Endothelial cell of umbilical vein (primary cell): Measurements from ENCODE around the gene TRIM13. TPM values are rescaled to one million over a fixed set of nuclear protein-coding genes. Genes with fewer than 3 reads are reported as not detected.

Experiments
- BruUV-seq: library from RNA; stranded (reverse); fragments of 400-500 nt; replicated peaks from 2 replicates; lab custom pipeline; 2021; lab: Mats Ljungman, UMichigan
- CTCF ChIA-PET: fragments of 300-600, 350-600 bp; sonication (Branson Sonifier 250); formaldehyde crosslinking; loops from one replicate; lab custom pipeline; 2021; ENCODE audit warnings: antibody characterized with exemption, inconsistent platforms; lab: Charles Lee
- POLR2A ChIA-PET: fragments of 300-600, 350-600 bp; sonication (Branson Sonifier 250); formaldehyde crosslinking; loops from one replicate; lab custom pipeline; 2021; ENCODE audit warnings: antibody characterized with exemption, inconsistent platforms; lab: Charles Lee
- DNase-seq: peaks from one replicate; pipeline ENCODE4 v3.0.0-alpha.2; 2011; ENCODE audit warnings: low read depth, low spot score
- FAIRE-seq: peaks from 2 replicates; lab custom pipeline; 2011; peaks lifted over from hg19 to GRCh38; lab: Jason Lieb, UNC
- H2AFZ ChIP-seq: 2 replicates; pipeline ENCODE4 v1.6.0; 2012; ENCODE audit warnings: low read depth, low read length, control low read depth, inconsistent platforms
- H3K27ac ChIP-seq: 2 replicates; pipeline ENCODE4 v1.5.1; 2011; ENCODE audit warnings: low read depth, mild to moderate bottlenecking, control low read depth, low read length, moderate library complexity; ENCODE audit not compliant: insufficient read depth
- H3K27me3 ChIP-seq, 2 experiments: 2 replicates each; pipeline versions ENCODE4 v1.6.0 to v1.6.1; 2011; ENCODE audit warnings: low read length in 2 of 2, mixed read lengths in 1 of 2; ENCODE audit not compliant: control insufficient read depth in 2 of 2, insufficient read depth in 2 of 2
- H3K36me3 ChIP-seq, 2 experiments: 2 replicates in 1 of 2; 3 replicates in 1 of 2; pipeline ENCODE4 v1.5.1; 2011; ENCODE audit warnings: low read length in 2 of 2, mild to moderate bottlenecking in 1 of 2, moderate library complexity in 1 of 2; ENCODE audit not compliant: control insufficient read depth in 2 of 2, insufficient read depth in 2 of 2; ENCODE audit errors: extremely low read depth in 1 of 2
- H3K4me1 ChIP-seq: 3 replicates; pipeline ENCODE4 v1.5.1; 2011; ENCODE audit warnings: mild to moderate bottlenecking, low read length; ENCODE audit not compliant: control insufficient read depth, insufficient read depth; ENCODE audit errors: extremely low read depth
- H3K4me2 ChIP-seq: 2 replicates; pipeline ENCODE4 v1.6.1; 2011; ENCODE audit warnings: low read length, control low read depth, mixed read lengths; ENCODE audit not compliant: insufficient read depth
- H3K4me3 ChIP-seq, 3 experiments: fragments of 200-600 bp in 1 of 3; sonication (generic), shearing (Covaris generic) in 1 of 3; replicated peaks in 1 of 3; 2 replicates each; pipeline ENCODE4 v1.5.1; 2011 to 2016; ENCODE audit warnings: control low read depth in 3 of 3, low read length in 3 of 3, mild to moderate bottlenecking in 2 of 3, inconsistent platforms in 1 of 3, low read depth in 1 of 3, moderate library complexity in 1 of 3; ENCODE audit not compliant: insufficient read depth in 1 of 3
- H3K79me2 ChIP-seq: 2 replicates; pipeline ENCODE4 v1.6.0; 2012; ENCODE audit warnings: low read length, inconsistent platforms; ENCODE audit not compliant: control insufficient read depth, insufficient read depth
- H3K9ac ChIP-seq: replicated peaks from 2 replicates; pipeline ENCODE3; 2011; ENCODE audit warnings: low read length, control low read depth; ENCODE audit not compliant: insufficient read depth; ENCODE audit errors: extremely low read depth
- H3K9me1 ChIP-seq: replicated peaks from 3 replicates; pipeline ENCODE4 v1.6.0; 2011; ENCODE audit warnings: mild to moderate bottlenecking, low read length; ENCODE audit not compliant: control insufficient read depth, insufficient read depth; ENCODE audit errors: extremely low read depth
- H3K9me3 ChIP-seq: replicated peaks from 2 replicates; pipeline ENCODE4 v1.5.1; 2012; ENCODE audit warnings: low read length, inconsistent platforms; ENCODE audit not compliant: control insufficient read depth, insufficient read depth
- H4K20me1 ChIP-seq: replicated peaks from 2 replicates; pipeline ENCODE3; 2011; ENCODE audit warnings: mild to moderate bottlenecking, low read length; ENCODE audit not compliant: control insufficient read depth, insufficient read depth; ENCODE audit errors: extremely low read depth
- EZH2 ChIP-seq: IDR thresholded peaks from 2 replicates; pipeline ENCODE4 v1.6.1; 2012; ENCODE audit warnings: borderline replicate concordance, low read depth, mild to moderate bottlenecking, moderate library complexity, low read length, inconsistent platforms; ENCODE audit not compliant: severe bottlenecking
- FOS ChIP-seq: IDR thresholded peaks from 2 replicates; pipeline ENCODE4 v1.6.1; 2011; ENCODE audit warnings: mild to moderate bottlenecking, low read length, moderate library complexity, borderline replicate concordance; ENCODE audit not compliant: insufficient read depth
- GATA2 ChIP-seq: IDR thresholded peaks from 2 replicates; pipeline ENCODE4 v1.7.0; 2011; ENCODE audit warnings: low read depth, mild to moderate bottlenecking, moderate library complexity, mixed read lengths, low read length; ENCODE audit not compliant: insufficient read length, insufficient read depth
- JUN ChIP-seq: IDR thresholded peaks from 2 replicates; pipeline ENCODE4 v1.6.1; 2011; ENCODE audit warnings: borderline replicate concordance, low read depth; ENCODE audit not compliant: insufficient read length, insufficient read depth
- MAX ChIP-seq: IDR thresholded peaks from 2 replicates; pipeline ENCODE4 v1.6.1; 2011; ENCODE audit not compliant: insufficient read depth, insufficient read length
- MYC ChIP-seq: IDR thresholded peaks from one replicate; pipeline ENCODE4 v1.6.1; 2011; ENCODE audit warnings: mild to moderate bottlenecking, low read depth, low read length
- POLR2A ChIP-seq: IDR thresholded peaks from 2 replicates; pipeline ENCODE4 v1.6.1; 2012; ENCODE audit warnings: low read depth, mild to moderate bottlenecking, control low read depth, low read length
- POLR2AphosphoS5 ChIP-seq: IDR thresholded peaks from 2 replicates; pipeline ENCODE4 v1.6.1; 2012; ENCODE audit warnings: low read depth, mild to moderate bottlenecking, control low read depth, low read length, moderate library complexity; ENCODE audit not compliant: insufficient read depth
- dilution Hi-C: fragments of 300-500 bp; cut with MboI; formaldehyde crosslinking; loops from one replicate; pipeline ENCODE4 v1.15.0; 2019; ENCODE audit warnings: low sequenced_read_pairs; ENCODE audit not compliant: extremely low pct_ligation_motif_present
- intact Hi-C: fragments of 100-400 bp; cut with micrococcal nuclease; formaldehyde crosslinking; loops from one replicate; pipeline ENCODE4 v1.10.0; 2022
- polyA plus RNA-seq, 4 experiments: library from polyadenylated mRNA; depleted of rRNA in 3 of 4; stranded (reverse) in 3 of 4; unstranded in 1 of 4; fragments of >200 nt; gene quantifications; 2 replicates each; pipeline versions ENCODE4 v1.2.1 to v1.2.3, GENCODE V29; 2011 to 2012; ENCODE audit warnings: missing spikeins in 1 of 4
- total RNA-seq: library from RNA; stranded (reverse); gene quantifications from 2 replicates; pipeline ENCODE4 v1.2.3, GENCODE V29; 2021
- TF ChIP-seq, protein P1 (sequence below), 2 donors: IDR thresholded peaks; 1 replicate in 1 of 2; 2 replicates in 1 of 2; pipeline ENCODE4 v1.5.1; 2011; ENCODE audit warnings: low read length in 2 of 2, mild to moderate bottlenecking in 2 of 2, moderate library complexity in 2 of 2, control low read depth in 1 of 2, inconsistent platforms in 1 of 2, low read depth in 1 of 2; ENCODE audit not compliant: insufficient read depth in 1 of 2; ENCODE audit errors: extremely low read depth in 1 of 2

The TRIM13 gene
- total and polyA plus RNA-seq, 2 donors (not counting 3 experiments of a cell fraction or from before 2014, with no cell fraction given): 12.5 to 28.2 TPM

GRCh38 chr13:50055454-50055853 lies 58.6 kb downstream of the TRIM13 start:
- no peaks in the 10 kb centered on the region for H3K9me3 ChIP-seq
- H3K4me1 ChIP-seq: no peaks in the 10 kb centered on the region
- FAIRE-seq (no peak), DNase-seq (no peak)
- no peak overlapping the region for H3K4me2 ChIP-seq
- peaks cover 0 to under 1% of the 10 kb centered on the region in 2 experiments for H3K36me3 ChIP-seq
- no TSS peak for BruUV-seq
- no peak overlapping the region for H2AFZ ChIP-seq
- no peaks in the 10 kb centered on the region for H3K27me3 ChIP-seq
- dilution Hi-C loops: no loop called here
- TF ChIP-seq POLR2A (no peak), EZH2 (no peak), JUN (no peak), GATA2 (no peak), MYC (no peak), FOS (no peak), MAX (no peak), POLR2AphosphoS5 (no peak)
- TF ChIP-seq, protein P1, sequence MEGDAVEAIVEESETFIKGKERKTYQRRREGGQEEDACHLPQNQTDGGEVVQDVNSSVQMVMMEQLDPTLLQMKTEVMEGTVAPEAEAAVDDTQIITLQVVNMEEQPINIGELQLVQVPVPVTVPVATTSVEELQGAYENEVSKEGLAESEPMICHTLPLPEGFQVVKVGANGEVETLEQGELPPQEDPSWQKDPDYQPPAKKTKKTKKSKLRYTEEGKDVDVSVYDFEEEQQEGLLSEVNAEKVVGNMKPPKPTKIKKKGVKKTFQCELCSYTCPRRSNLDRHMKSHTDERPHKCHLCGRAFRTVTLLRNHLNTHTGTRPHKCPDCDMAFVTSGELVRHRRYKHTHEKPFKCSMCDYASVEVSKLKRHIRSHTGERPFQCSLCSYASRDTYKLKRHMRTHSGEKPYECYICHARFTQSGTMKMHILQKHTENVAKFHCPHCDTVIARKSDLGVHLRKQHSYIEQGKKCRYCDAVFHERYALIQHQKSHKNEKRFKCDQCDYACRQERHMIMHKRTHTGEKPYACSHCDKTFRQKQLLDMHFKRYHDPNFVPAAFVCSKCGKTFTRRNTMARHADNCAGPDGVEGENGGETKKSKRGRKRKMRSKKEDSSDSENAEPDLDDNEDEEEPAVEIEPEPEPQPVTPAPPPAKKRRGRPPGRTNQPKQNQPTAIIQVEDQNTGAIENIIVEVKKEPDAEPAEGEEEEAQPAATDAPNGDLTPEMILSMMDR (IDR thresholded peaks at IDR 0.05; ENCODE audit: extremely low read depth in 1 of 2, insufficient read depth in 1 of 2, low read depth in 1 of 2, low read length in 2 of 2): no peak
- POLR2A ChIA-PET: no interaction called here
- intact Hi-C loops: no loop called here
- H3K79me2 ChIP-seq: peaks cover 78% of the 10 kb centered on the region
- no peaks in the 10 kb centered on the region for H3K9me1 ChIP-seq
- no peak overlapping the region for H3K27ac ChIP-seq
- H3K4me3 ChIP-seq: no peak overlapping the region
- CTCF ChIA-PET: no interaction called here
- no peaks in the 10 kb centered on the region for H4K20me1 ChIP-seq
- no peak overlapping the region for H3K9ac ChIP-seq
